ENCODE results near the gene TMIGD2.

TMIGD2 gene

DNA sequence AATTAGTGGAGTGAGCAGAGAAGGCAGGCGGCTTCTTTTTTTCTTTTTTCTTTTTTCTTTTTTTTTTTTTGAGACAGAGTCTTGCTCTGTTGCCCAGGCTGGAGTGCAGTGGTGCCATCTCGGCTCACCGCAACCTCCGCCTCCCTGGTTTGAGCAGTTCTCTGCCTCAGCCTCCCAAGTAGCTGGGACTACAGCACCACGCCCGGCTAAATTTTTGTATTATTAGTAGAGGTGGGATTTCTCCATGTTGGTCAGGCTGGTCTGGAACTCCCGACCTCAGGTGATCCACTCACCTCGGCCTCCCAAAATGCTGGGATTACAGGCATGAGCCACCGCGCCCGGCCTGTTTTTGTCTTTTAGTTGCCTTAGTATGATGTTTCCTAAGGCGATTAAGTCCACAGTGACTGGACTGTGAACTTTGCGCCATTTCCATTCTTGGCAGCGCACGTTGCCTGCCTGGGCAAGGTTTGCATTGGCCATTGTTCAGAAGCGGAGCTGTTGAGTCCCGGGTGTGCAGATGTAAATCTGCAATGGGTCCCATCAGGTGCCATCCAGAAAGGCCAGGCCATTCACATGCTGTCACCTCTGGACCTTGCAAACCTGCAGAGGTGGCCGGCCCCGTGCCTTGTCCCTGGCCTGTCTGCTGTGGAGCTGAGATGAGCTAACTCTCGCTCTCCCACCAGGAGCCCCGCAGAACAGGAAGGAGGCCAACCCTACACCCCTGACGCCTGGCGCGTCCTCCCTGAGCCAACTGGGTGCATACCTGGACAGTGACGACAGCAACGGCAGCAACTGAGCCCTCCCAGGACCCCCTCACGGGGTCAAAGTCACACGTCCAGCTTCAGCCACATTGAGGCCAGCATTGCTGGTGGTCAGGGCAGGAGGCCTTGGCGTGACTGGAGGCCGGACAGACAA, 34.0 kb downstream of the TMIGD2 start:
- H3K36me3 ChIP-seq (ENCODE audit: control insufficient read depth in 5 of 5, insufficient read depth in 5 of 5, low read length in 5 of 5): peaks cover 0 to 55% (median 35%) of the 10 kb centered on the region in 5 donors
- no peaks in the 10 kb centered on the region for H3K27me3 ChIP-seq (ENCODE audit: control insufficient read depth in 5 of 5, insufficient read depth in 4 of 5, low read length in 5 of 5)
- peaks cover 0 to 15% (median 4%) of the 10 kb centered on the region in 5 donors for H3K4me1 ChIP-seq (ENCODE audit: control insufficient read depth in 5 of 5, insufficient read depth in 5 of 5, low read length in 5 of 5)
- no peak overlapping the region for H3K4me3 ChIP-seq (ENCODE audit: low read depth in 1 of 5, low read length in 5 of 5)
- peaks cover 0 to 3% (median 0%) of the 10 kb centered on the region in 5 donors for H3K9me3 ChIP-seq (ENCODE audit: control insufficient read depth in 5 of 5, low read length in 5 of 5)
- H3K27ac ChIP-seq (ENCODE audit: low read depth, low read length): peak overlapping the region; percentile 54
- H3K9ac ChIP-seq (ENCODE audit: low read length in 5 of 5): no peak overlapping the region

- H3K27ac ChIP-seq (ENCODE audit: low read depth, low read length): peak overlapping the region; percentile 54
- no peak overlapping the region for H3K4me3 ChIP-seq (ENCODE audit: low read depth in 1 of 5, low read length in 5 of 5)
- no peak overlapping the region for H3K9ac ChIP-seq (ENCODE audit: low read length in 5 of 5)
- peaks cover 0 to 63% (median 38%) of the 10 kb centered on the region in 5 donors for H3K36me3 ChIP-seq (ENCODE audit: control insufficient read depth in 5 of 5, insufficient read depth in 5 of 5, low read length in 5 of 5)
- H3K4me1 ChIP-seq (ENCODE audit: control insufficient read depth in 5 of 5, insufficient read depth in 5 of 5, low read length in 5 of 5): peaks cover 0 to 15% (median 4%) of the 10 kb centered on the region in 5 donors
- no peaks in the 10 kb centered on the region for H3K27me3 ChIP-seq (ENCODE audit: control insufficient read depth in 5 of 5, insufficient read depth in 4 of 5, low read length in 5 of 5)
- peaks cover 0 to 3% (median 0%) of the 10 kb centered on the region in 5 donors for H3K9me3 ChIP-seq (ENCODE audit: control insufficient read depth in 5 of 5, low read length in 5 of 5)
Measured at GRCh38 chr19:4267101-4267900, 34.9 kb downstream of the TMIGD2 start.

- no peak overlapping the region for H3K27ac ChIP-seq (ENCODE audit: low read depth, low read length)
- H3K27me3 ChIP-seq (ENCODE audit: control insufficient read depth in 5 of 5, insufficient read depth in 4 of 5, low read length in 5 of 5): no peaks in the 10 kb centered on the region
- peaks cover 0 to 66% (median 44%) of the 10 kb centered on the region in 5 donors for H3K36me3 ChIP-seq (ENCODE audit: control insufficient read depth in 5 of 5, insufficient read depth in 5 of 5, low read length in 5 of 5)
- H3K9me3 ChIP-seq (ENCODE audit: control insufficient read depth in 5 of 5, low read length in 5 of 5): no peaks in the 10 kb centered on the region
- no peak overlapping the region for H3K9ac ChIP-seq (ENCODE audit: low read length in 5 of 5)
- no peak overlapping the region for H3K4me3 ChIP-seq (ENCODE audit: low read depth in 1 of 5, low read length in 5 of 5)
- peaks cover 0 to 15% (median 4%) of the 10 kb centered on the region in 5 donors for H3K4me1 ChIP-seq (ENCODE audit: control insufficient read depth in 5 of 5, insufficient read depth in 5 of 5, low read length in 5 of 5)
Measured at GRCh38 chr19:4266253-4267000, 35.8 kb downstream of the TMIGD2 start.

GRCh38 chr19:4264812-4265211, 37.4 kb downstream of the TMIGD2 start:
- Histone ChIP-seq H3K9ac (ENCODE audit: low read length in 5 of 5) (no peak overlapping the region), H3K4me1 (ENCODE audit: control insufficient read depth in 5 of 5, insufficient read depth in 5 of 5, low read length in 5 of 5) (peaks cover 0 to 15% (median 4%) of the 10 kb centered on the region in 5 donors), H3K4me3 (ENCODE audit: low read depth in 1 of 5, low read length in 5 of 5) (no peak overlapping the region), H3K27ac (ENCODE audit: low read depth, low read length) (no peak overlapping the region), H3K36me3 (ENCODE audit: control insufficient read depth in 5 of 5, insufficient read depth in 5 of 5, low read length in 5 of 5) (peaks cover 0 to 78% (median 56%) of the 10 kb centered on the region in 5 donors), H3K27me3 (ENCODE audit: control insufficient read depth in 5 of 5, insufficient read depth in 4 of 5, low read length in 5 of 5) (no peaks in the 10 kb centered on the region), H3K9me3 (ENCODE audit: control insufficient read depth in 5 of 5, low read length in 5 of 5) (no peaks in the 10 kb centered on the region)

GRCh38 chr19:4260613-4261191, 41.5 kb downstream of the TMIGD2 start:
- H3K4me3 ChIP-seq (ENCODE audit: low read depth in 1 of 5, low read length in 5 of 5): no peak overlapping the region
- no peak overlapping the region for H3K9ac ChIP-seq (ENCODE audit: low read length in 5 of 5)
- H3K4me1 ChIP-seq (ENCODE audit: control insufficient read depth in 5 of 5, insufficient read depth in 5 of 5, low read length in 5 of 5): no peaks in the 10 kb centered on the region
- H3K27ac ChIP-seq (ENCODE audit: low read depth, low read length): no peak overlapping the region
- peaks cover 0 to 8% (median 5%) of the 10 kb centered on the region in 5 donors for H3K9me3 ChIP-seq (ENCODE audit: control insufficient read depth in 5 of 5, low read length in 5 of 5)
- peaks cover 0 to 86% (median 70%) of the 10 kb centered on the region in 5 donors for H3K36me3 ChIP-seq (ENCODE audit: control insufficient read depth in 5 of 5, insufficient read depth in 5 of 5, low read length in 5 of 5)
- no peaks in the 10 kb centered on the region for H3K27me3 ChIP-seq (ENCODE audit: control insufficient read depth in 5 of 5, insufficient read depth in 4 of 5, low read length in 5 of 5)

DNA sequence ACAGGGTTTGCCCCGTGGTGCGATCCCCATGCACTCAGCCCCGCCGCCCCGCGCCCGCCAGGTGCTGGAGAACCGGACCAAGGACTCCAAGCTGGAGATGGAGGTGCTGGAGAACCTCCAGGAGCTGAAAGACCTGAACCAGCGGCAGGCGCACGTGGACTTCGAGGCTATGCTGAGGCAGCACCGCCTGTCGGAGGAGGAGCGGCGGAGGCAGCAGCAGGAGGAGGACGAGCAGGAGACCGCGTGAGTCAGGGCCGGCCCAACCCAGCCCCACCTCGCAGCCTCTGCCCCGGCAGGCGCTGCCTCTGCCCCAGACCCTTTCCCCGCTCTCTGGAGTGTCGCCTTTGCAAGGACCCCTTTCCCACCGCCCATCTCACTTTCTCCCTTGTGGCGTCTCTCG, 44.0 kb downstream of the TMIGD2 start:
- peaks cover 3 to 90% (median 70%) of the 10 kb centered on the region in 5 donors for H3K36me3 ChIP-seq (ENCODE audit: control insufficient read depth in 5 of 5, insufficient read depth in 5 of 5, low read length in 5 of 5)
- H3K4me3 ChIP-seq (ENCODE audit: low read depth in 1 of 5, low read length in 5 of 5): no peak overlapping the region

DNA sequence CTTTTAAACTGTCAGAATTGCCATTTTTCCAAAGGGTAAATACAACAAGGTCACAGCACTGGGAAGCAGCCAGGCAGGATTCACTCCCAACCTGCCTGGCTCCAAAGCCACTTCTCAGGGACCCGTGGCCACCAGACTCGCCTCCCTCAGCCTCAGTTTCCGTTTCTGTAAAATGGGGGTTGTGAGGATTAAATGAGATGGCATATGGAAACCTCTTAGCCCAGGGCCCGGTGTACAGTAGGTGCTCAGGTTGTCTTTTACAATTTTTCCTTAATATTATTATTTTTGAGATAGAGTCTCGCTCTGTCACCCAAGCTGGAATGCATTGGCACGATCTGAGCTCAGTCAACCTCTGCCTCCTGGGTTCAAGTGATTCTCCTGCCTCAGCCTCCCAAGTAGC, 45.2 kb downstream of the TMIGD2 start:
- Histone ChIP-seq H3K36me3 (ENCODE audit: control insufficient read depth in 5 of 5, insufficient read depth in 5 of 5, low read length in 5 of 5) (peaks cover 6 to 86% (median 68%) of the 10 kb centered on the region in 5 donors), H3K9me3 (ENCODE audit: control insufficient read depth in 5 of 5, low read length in 5 of 5) (peaks cover 0 to 8% (median 5%) of the 10 kb centered on the region in 5 donors), H3K4me3 (ENCODE audit: low read depth in 1 of 5, low read length in 5 of 5) (no peak overlapping the region), H3K9ac (ENCODE audit: low read length in 5 of 5) (no peak overlapping the region), H3K27ac (ENCODE audit: low read depth, low read length) (no peak overlapping the region), H3K4me1 (ENCODE audit: control insufficient read depth in 5 of 5, insufficient read depth in 5 of 5, low read length in 5 of 5) (no peaks in the 10 kb centered on the region), H3K27me3 (ENCODE audit: control insufficient read depth in 5 of 5, insufficient read depth in 4 of 5, low read length in 5 of 5) (no peaks in the 10 kb centered on the region)

More for the DNA sequence above, 44.0 kb downstream of the TMIGD2 start:
- H3K27me3 ChIP-seq (ENCODE audit: control insufficient read depth in 5 of 5, insufficient read depth in 4 of 5, low read length in 5 of 5): no peaks in the 10 kb centered on the region
- no peak overlapping the region for H3K27ac ChIP-seq (ENCODE audit: low read depth, low read length)
- H3K9me3 ChIP-seq (ENCODE audit: control insufficient read depth in 5 of 5, low read length in 5 of 5): peaks cover 0 to 8% (median 5%) of the 10 kb centered on the region in 5 donors
- H3K4me1 ChIP-seq (ENCODE audit: control insufficient read depth in 5 of 5, insufficient read depth in 5 of 5, low read length in 5 of 5): no peaks in the 10 kb centered on the region
- H3K9ac ChIP-seq (ENCODE audit: low read length in 5 of 5): no peak overlapping the region

GRCh38 chr19:4256563-4256962, 45.6 kb downstream of the TMIGD2 start:
- no peaks in the 10 kb centered on the region for H3K4me1 ChIP-seq (ENCODE audit: control insufficient read depth in 5 of 5, insufficient read depth in 5 of 5, low read length in 5 of 5)
- no peak overlapping the region for H3K4me3 ChIP-seq (ENCODE audit: low read depth in 1 of 5, low read length in 5 of 5)
- H3K27ac ChIP-seq (ENCODE audit: low read depth, low read length): no peak overlapping the region
- peaks cover 6 to 85% (median 68%) of the 10 kb centered on the region in 5 donors for H3K36me3 ChIP-seq (ENCODE audit: control insufficient read depth in 5 of 5, insufficient read depth in 5 of 5, low read length in 5 of 5)
- peaks cover 0 to 8% (median 5%) of the 10 kb centered on the region in 5 donors for H3K9me3 ChIP-seq (ENCODE audit: control insufficient read depth in 5 of 5, low read length in 5 of 5)
- H3K9ac ChIP-seq (ENCODE audit: low read length in 5 of 5): no peak overlapping the region
- no peaks in the 10 kb centered on the region for H3K27me3 ChIP-seq (ENCODE audit: control insufficient read depth in 5 of 5, insufficient read depth in 4 of 5, low read length in 5 of 5)

All from subcutaneous abdominal adipose tissue (tissue), 5 donors.